T-helper 17 cell (primary cell): Measurements from ENCODE around the gene RBP7. TPM values are rescaled to one million over a fixed set of nuclear protein-coding genes. Genes with fewer than 3 reads are reported as not detected.

ENCODE experiments used
- ATAC-seq: fragments of 150-1000 bp; cut with Tn5 transposase; 2 replicates; pipeline ENCODE4 v1.10.0; 2021; ENCODE audit warnings: mild to moderate bottlenecking, moderate library complexity
- DNase-seq, 3 donors: peaks; one replicate each; pipeline versions ENCODE4 v3.0.0 to v3.0.0-alpha.2; 2020 to 2021
- H3K9me3 ChIP-seq: one replicate; pipeline ENCODE4 v1.7.0; 2013; ENCODE audit warnings: low read length, mild to moderate bottlenecking; ENCODE audit not compliant: control insufficient read depth, poor library complexity, severe bottlenecking
- H3K27ac Mint-ChIP-seq: one replicate; pipeline ENCODE4 v1.8.0; 2022; ENCODE audit warnings: mild to moderate bottlenecking, moderate library complexity, mixed read lengths
- H3K27me3 Mint-ChIP-seq: one replicate; pipeline ENCODE4 v1.8.0; 2022; ENCODE audit warnings: mixed read lengths
- H3K36me3 Mint-ChIP-seq: one replicate; pipeline ENCODE4 v1.8.0; 2022; ENCODE audit warnings: low read depth, mixed read lengths
- H3K4me1 Mint-ChIP-seq: one replicate; pipeline ENCODE4 v1.8.0; 2022; ENCODE audit warnings: mild to moderate bottlenecking, mixed read lengths
- H3K4me3 Mint-ChIP-seq: one replicate; pipeline ENCODE4 v1.8.0; 2022; ENCODE audit warnings: mild to moderate bottlenecking, moderate library complexity, mixed read lengths
- total RNA-seq, 4 donors: library from RNA in 2 of 4; stranded (reverse) in 2 of 4; gene quantifications; one replicate each; pipeline ENCODE4 v1.2.3 and lab custom pipeline; 2022 to 2026

Gene RBP7
- total RNA-seq, 2 donors from 2014 or later: 1.1 TPM; not detected in 1

DNA sequence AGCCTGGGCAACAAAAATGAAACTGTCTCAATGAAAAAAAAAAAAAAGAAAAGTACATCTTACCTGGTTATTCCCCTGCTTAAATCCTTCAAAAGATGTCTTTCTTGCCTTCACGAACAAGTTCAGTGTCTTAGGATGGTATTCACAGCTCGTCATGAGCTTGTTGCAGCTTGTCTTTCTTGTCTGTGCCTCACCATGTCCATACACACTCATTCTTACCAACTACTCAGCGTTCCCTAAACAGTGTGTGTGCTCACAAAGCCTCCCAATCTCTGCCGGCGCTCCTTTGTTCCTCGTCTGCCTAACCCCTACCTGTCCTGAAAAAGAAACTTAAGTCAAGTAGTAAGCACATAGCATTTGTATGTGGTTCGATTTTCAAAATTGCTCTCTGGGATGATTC, 66.8 kb downstream of the RBP7 start:
- peaks cover 19% of the 10 kb centered on the region for H3K4me1 Mint-ChIP-seq
- no peak for DNase-seq
- peak overlapping the region; percentile 19 for H3K27ac Mint-ChIP-seq
- ATAC-seq: no peak
- H3K36me3 Mint-ChIP-seq: peaks cover 6% of the 10 kb centered on the region
- H3K27me3 Mint-ChIP-seq: no peaks in the 10 kb centered on the region
- no peaks in the 10 kb centered on the region for H3K9me3 ChIP-seq
- no peak overlapping the region for H3K4me3 Mint-ChIP-seq

DNA sequence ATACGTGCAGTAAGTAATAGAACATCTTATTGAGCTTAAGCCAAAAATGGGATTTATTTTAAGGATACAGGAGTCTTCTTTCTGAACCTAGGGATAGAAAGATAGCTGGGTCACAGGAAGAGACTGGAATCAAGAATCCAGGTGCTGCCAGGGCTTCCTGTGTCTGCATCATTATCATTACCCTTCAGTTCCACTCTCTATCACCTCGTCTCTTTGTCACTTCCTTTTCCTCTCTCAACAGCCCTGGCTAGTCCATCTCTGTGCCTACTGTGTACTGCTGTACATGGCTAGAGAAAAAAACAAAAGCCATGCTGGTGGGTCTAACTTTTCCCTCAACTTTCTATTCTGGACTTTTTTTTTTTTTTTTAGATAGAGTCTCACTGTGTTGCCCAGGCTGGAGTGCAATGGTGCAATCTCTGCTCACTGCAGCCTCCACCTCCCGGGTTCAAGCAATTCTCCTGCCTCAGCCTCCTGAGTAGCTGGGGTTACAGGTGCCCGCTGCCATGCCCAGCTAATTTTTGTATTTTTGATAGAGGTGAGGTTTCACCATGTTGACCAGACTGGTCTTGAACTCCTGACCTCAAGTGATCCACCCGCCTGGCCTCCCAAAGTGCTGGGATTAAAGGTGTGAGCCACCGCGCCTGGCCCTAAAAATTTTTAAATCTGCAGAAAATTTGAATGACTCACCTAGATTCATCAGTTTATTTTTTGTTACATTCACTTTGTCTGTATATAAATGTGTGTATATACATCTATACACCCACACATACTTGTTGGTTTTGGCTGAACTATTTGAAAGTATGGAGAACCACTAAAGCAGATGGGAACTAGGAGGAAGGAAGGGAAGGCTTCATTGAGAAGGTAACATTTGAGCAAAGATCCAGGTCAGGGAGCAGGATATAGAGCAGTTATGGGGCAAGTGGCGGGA, 67.7 kb downstream of the RBP7 start:
- Mint-ChIP-seq H3K27me3 (no peaks in the 10 kb centered on the region), H3K27ac (peak overlapping the region; percentile 88), H3K4me1 (peaks cover 23% of the 10 kb centered on the region), H3K36me3 (peaks cover 8% of the 10 kb centered on the region), H3K4me3 (no peak overlapping the region)
- H3K9me3 ChIP-seq: no peaks in the 10 kb centered on the region
- ATAC-seq (no peak), DNase-seq (no peak)

DNA sequence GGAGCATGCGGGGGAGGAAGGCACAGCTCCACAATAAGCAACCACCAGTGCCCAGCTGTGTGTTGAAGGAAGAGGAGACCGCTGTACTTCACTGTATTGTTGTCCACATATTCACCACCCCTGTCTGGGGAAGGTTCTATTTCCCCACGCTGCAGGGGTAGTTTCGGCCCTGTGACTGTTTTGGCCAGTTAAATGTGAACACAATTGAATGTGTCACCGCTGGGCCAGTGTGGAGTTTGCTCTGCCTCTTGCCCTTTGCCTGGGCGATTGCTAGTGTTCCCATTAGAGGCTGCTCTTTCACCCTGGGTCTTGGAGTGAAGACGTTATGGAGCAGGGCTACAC, 68.3 kb downstream of the RBP7 start:
- no peak overlapping the region for H3K27ac Mint-ChIP-seq
- H3K4me3 Mint-ChIP-seq: no peak overlapping the region
- peaks cover 21% of the 10 kb centered on the region for H3K4me1 Mint-ChIP-seq

More for the DNA sequence above, 68.3 kb downstream of the RBP7 start:
- DNase-seq (no peak), ATAC-seq (no peak)
- H3K36me3 Mint-ChIP-seq: peaks cover 8% of the 10 kb centered on the region
- H3K27me3 Mint-ChIP-seq: no peaks in the 10 kb centered on the region
- no peaks in the 10 kb centered on the region for H3K9me3 ChIP-seq

Other genes with a start within 250 kb of the RBP7 start
- gene CLSTN1, start 173.3 kb upstream of the RBP7 start, total RNA-seq: 10 to 100 TPM; 86.3 to 91.5 TPM
- 10 to 100 TPM in 1 of 2 donors, 1 to 10 TPM in 1; 9.2 to 10.5 TPM for gene CTNNBIP1, start 87.0 kb upstream of the RBP7 start, total RNA-seq
- 10 to 100 TPM; 19.6 to 19.7 TPM for gene LZIC, start 53.8 kb upstream of the RBP7 start, total RNA-seq
- 1 to 10 TPM; 2.4 to 2.9 TPM for gene NMNAT1, start 53.8 kb upstream of the RBP7 start, total RNA-seq
- gene UBE4B, start 35.7 kb downstream of the RBP7 start, total RNA-seq: 10 to 100 TPM; 34.3 to 36.8 TPM
- gene KIF1B, start 213.3 kb downstream of the RBP7 start, total RNA-seq: 10 to 100 TPM; 10.9 to 13.3 TPM